Prostate gland (tissue), 2 donors: ENCODE results near the gene SLC31A1.

Source experiments
- POLR2A ChIP-seq: fragments of 450-650 bp; IDR thresholded peaks from one replicate; pipeline ENCODE4 v1.6.1; 2016; ENCODE audit warnings: antibody characterized with exemption, mild to moderate bottlenecking
- POLR2AphosphoS5 ChIP-seq: sonication (generic); formaldehyde crosslinking; IDR thresholded peaks from one replicate; pipeline ENCODE4 v1.6.1; 2017; ENCODE audit warnings: antibody characterized with exemption
- TF ChIP-seq, protein P1 (sequence below), 4 experiments: fragments of 200-600 bp in 2 of 4; fragments of 450-650 bp in 2 of 4; sonication (generic) in 2 of 4; IDR thresholded peaks; 1 replicate in 3 of 4; 2 replicates in 1 of 4; pipeline ENCODE4 v1.5.1; 2016 to 2019; ENCODE audit warnings: antibody characterized with exemption in 4 of 4, mild to moderate bottlenecking in 2 of 4, moderate library complexity in 2 of 4

GRCh38 chr9:113293285-113293878 is 72.0 kb downstream of the SLC31A1 start:
- no peak for TF ChIP-seq POLR2A
- TF ChIP-seq, protein P1, sequence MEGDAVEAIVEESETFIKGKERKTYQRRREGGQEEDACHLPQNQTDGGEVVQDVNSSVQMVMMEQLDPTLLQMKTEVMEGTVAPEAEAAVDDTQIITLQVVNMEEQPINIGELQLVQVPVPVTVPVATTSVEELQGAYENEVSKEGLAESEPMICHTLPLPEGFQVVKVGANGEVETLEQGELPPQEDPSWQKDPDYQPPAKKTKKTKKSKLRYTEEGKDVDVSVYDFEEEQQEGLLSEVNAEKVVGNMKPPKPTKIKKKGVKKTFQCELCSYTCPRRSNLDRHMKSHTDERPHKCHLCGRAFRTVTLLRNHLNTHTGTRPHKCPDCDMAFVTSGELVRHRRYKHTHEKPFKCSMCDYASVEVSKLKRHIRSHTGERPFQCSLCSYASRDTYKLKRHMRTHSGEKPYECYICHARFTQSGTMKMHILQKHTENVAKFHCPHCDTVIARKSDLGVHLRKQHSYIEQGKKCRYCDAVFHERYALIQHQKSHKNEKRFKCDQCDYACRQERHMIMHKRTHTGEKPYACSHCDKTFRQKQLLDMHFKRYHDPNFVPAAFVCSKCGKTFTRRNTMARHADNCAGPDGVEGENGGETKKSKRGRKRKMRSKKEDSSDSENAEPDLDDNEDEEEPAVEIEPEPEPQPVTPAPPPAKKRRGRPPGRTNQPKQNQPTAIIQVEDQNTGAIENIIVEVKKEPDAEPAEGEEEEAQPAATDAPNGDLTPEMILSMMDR (IDR thresholded peaks at IDR 0.05) = no peak
- no peak for TF ChIP-seq POLR2AphosphoS5
